GM18502 (cell line): ENCODE data around the gene ZNF334.

ENCODE experiments used
- ATAC-seq: cut with Tn5 transposase; IDR thresholded peaks from one replicate; pipeline ENCODE4 v1.9.1; 2021; ENCODE audit warnings: mild to moderate bottlenecking; ENCODE audit not compliant: unreplicated experiment, poor library complexity

Gene ZNF334

GRCh38 chr20:46491354-46491753 lies 22.0 kb downstream of the ZNF334 start:
- no peak for ATAC-seq

DNA sequence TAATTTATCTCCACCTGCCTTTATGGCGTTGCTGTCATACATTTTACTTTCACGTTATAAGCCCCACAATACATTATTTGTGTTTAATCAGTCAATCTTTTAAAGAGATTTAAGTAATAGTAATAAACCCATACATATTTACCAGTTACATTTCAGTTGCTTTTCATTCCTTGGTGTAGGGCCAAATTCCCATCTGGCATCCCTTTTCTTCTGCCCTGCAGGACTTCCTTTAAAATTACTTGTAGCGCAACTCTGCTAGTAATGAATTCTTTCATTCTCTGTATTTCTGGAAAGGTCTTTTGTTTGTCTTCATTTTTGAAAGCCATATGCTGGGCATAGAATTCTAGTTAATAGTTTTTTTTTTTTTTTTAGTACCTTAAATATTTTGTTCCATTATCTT lies 24.9 kb downstream of the ZNF334 start:
- ATAC-seq = no peak

DNA sequence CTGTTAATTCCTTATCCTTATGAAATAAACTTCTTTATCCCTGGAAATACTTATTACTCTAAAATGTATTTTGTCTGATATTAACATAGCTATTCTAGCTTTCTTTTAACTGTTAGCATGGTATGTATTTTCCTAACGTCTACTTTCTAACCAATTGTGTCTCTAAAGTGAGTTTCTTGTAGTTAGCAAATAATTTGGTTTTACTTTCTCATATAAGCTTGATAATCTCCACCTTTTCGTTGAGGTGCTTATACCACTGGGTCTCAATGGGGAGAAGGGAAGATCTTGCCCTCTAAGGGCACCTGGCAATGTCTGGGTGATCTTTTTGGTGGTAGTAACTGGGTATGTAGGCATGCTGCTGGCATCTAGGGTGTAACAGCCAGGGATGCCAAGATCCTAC lies 25.7 kb downstream of the ZNF334 start:
- no peak for ATAC-seq

DNA sequence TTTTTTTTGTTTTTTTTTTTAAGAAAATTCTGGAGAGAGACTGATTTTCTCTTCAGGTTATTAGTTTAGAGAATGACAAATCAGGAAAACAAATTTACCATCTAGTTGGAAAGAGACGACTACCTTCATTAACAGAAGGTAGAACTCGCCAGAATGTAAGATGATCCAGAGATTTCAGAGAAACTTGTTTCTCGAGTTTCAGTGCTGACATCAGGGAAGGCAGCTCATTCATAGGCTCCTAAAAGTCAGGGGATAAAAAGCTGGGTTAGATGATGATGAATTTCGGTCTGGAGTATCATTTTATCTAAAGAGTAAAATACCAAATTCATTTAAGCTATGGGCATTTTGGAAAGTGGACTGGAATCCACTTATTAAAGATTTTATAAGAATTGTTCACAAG lies 27.9 kb downstream of the ZNF334 start:
- ATAC-seq = no peak

- no peak for ATAC-seq
These were observed 28.4 kb downstream of the ZNF334 start for GRCh38 chr20:46484954-46485353.

DNA sequence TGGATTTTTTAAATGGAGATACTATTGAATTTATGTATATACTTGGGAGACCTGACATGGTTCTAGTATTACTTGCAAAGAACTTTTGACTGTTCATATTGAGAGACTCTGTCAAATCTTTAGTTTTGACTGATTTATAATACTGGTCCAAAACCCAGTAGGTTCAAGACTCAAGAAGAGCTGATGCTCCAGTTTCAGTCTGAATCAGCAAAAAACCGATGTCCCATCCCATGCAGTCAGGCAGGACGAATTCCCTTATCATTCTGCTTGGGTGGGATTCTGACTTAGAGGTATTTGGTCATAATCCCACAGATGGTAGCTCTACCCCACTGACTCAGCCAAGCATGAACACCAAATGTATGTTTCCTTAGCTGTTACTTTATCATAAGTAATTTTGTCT lies 29.5 kb downstream of the ZNF334 start:
- no peak for ATAC-seq

- ATAC-seq = no peak
These were observed 30.5 kb downstream of the ZNF334 start for GRCh38 chr20:46482864-46483263.

GRCh38 chr20:46477640-46478039 lies 35.7 kb downstream of the ZNF334 start:
- no peak for ATAC-seq

- no peak for ATAC-seq
These were observed 36.1 kb downstream of the ZNF334 start for GRCh38 chr20:46477225-46477624.

DNA sequence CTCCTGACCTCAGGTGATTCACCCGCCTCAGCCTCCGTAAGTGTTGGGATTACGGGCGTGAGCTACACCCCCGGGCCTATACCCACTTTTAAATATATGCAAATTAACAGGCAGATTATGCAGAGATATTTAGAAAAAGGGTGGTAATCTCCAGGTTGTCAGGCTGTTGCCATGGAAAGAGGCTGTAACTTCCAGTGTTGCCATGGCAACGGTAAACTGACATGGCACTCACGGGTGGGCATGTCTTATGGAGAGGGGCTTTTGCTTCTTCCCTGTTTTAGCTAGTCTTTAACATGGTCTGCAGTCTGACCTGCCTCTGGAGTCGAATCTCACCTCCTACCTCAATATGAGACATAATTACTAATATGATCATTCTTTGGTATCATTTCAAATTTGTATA lies 44.9 kb downstream of the ZNF334 start:
- ATAC-seq = no peak

- ATAC-seq = no peak
These were observed 48.9 kb downstream of the ZNF334 start for GRCh38 chr20:46464451-46464850.

DNA sequence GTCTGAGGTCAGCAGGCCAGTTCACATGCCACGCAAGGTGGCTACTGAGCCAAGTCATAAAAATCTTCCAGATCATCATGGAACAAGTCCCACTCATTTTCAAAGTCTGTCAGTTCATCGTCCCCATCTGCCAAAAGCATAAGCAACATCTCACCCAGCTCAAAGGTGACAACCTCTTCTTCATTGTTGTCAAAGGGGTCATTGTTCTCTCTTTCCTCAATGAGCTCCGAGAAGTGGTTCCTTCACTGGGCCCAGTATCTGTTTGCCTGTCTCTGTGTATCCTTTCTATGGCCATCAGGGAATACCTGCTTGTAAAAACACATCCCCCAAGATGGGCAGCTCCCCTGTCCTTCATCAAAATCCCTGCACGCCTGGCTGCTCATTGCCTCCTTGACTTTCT lies 49.5 kb downstream of the ZNF334 start:
- no peak for ATAC-seq

DNA sequence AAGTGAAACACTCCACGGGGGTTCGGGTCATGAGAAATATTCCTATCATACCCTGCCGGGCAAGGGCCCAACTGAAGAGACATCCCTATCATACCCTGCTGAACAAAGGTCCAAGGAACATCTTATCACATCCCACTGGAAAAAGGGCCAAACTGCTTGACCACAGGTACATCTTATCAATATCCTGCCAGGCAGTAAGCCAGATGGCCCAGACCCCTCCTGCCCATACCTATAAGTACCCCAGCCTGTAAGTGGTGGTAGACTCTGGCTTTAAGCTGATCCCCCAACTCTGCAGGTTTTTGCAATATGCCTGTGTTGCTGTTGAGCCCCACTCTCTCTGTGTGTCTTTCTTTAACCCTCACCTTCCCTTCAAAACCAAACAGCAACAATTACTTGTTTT lies 51.6 kb downstream of the ZNF334 start:
- ATAC-seq = no peak

GRCh38 chr20:46458866-46459750 lies 54.3 kb downstream of the ZNF334 start:
- no peak for ATAC-seq

- ATAC-seq = no peak
These were observed 56.9 kb downstream of the ZNF334 start for GRCh38 chr20:46456255-46457028.

DNA sequence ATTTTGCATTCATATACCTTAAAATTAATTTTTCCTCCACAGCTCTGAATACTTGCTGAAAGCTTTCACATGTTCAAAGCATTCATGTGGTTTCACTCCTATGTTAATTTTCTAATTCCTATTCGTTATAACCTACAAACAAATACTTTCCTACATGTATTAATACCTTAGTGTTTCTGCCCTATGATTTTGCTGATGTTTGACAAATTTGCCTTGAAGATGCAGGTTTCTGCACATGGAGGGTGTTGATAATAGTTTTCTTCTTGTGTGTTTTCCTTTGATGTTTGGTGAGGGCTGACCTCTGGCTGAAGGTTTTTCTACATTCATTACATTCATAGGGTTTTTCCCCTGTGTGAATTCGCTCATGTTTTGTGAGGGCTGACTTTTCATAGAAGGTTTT lies 57.6 kb downstream of the ZNF334 start:
- no peak for ATAC-seq
